GM12878 (cell line): ENCODE data around the gene CDPF1.

Source experiments
- CTCF ChIP-seq, 3 experiments: IDR thresholded peaks in 2 of 3; conservative IDR thresholded peaks in 1 of 3; 2 replicates each; pipeline ENCODE4 v1.5.1; 2011; ENCODE audit warnings: low read depth in 3 of 3, low read length in 3 of 3, mild to moderate bottlenecking in 3 of 3, control low read depth in 2 of 3, moderate library complexity in 2 of 3, inconsistent platforms in 1 of 3, mixed read lengths in 1 of 3; ENCODE audit not compliant: control insufficient read depth in 2 of 3, insufficient read depth in 1 of 3; ENCODE audit errors: extremely low read depth in 1 of 3
- GABPA ChIP-seq: IDR thresholded peaks from 2 replicates; pipeline ENCODE4 v1.6.1; 2014; ENCODE audit warnings: antibody characterized with exemption, low read depth, mild to moderate bottlenecking, inconsistent platforms
- POLR2A ChIP-seq: IDR thresholded peaks from 2 replicates; pipeline ENCODE4 v1.6.1; 2011; ENCODE audit warnings: low read depth, mild to moderate bottlenecking, low read length
- POLR2AphosphoS5 ChIP-seq: IDR thresholded peaks from 2 replicates; pipeline ENCODE4 v1.6.1; 2011; ENCODE audit warnings: mild to moderate bottlenecking, low read length, inconsistent platforms
- SREBF2 ChIP-seq: IDR thresholded peaks from 2 replicates; pipeline ENCODE4 v1.6.1; 2012; ENCODE audit warnings: mild to moderate bottlenecking, low read length
- STAT3 ChIP-seq: IDR thresholded peaks from 2 replicates; pipeline ENCODE4 v1.6.1; 2011; ENCODE audit warnings: low read depth, low read length, improper control_type of control experiment

GRCh38 chr22:46224898-46225290, 25.2 kb downstream of the CDPF1 start:
- TF ChIP-seq GABPA (no peak), CTCF (IDR thresholded peaks at IDR 0.05 in 2 of 3, conservative IDR thresholded peaks at IDR 0.05 in 1 of 3; ENCODE audit: control insufficient read depth in 2 of 3, extremely low read depth in 1 of 3, insufficient read depth in 1 of 3, low read depth in 3 of 3, low read length in 3 of 3) (no peak), STAT3 (no peak), POLR2A (no peak), SREBF2 (no peak), POLR2AphosphoS5 (no peak)
